ENCODE measurements around the gene KCNT1. TPM values are rescaled to one million over a fixed set of nuclear protein-coding genes. Genes with fewer than 3 reads are reported as not detected.

The KCNT1 gene
- polyA plus RNA-seq, 1 donor, result 0.25 TPM

GRCh38 chr9:135819905-135820304 lies 117.9 kb downstream of the KCNT1 start:
- Histone ChIP-seq H3K4me1 (ENCODE audit: control insufficient read depth, insufficient read depth, low read length) (peaks cover 2% of the 10 kb centered on the region), H3K4me3 (ENCODE audit: low read length) (no peak overlapping the region), H3K36me3 (ENCODE audit: control insufficient read depth, insufficient read depth, low read length) (peaks cover 74% of the 10 kb centered on the region), H3K27me3 (ENCODE audit: control insufficient read depth, insufficient read depth, low read length) (no peaks in the 10 kb centered on the region), H3K27ac (ENCODE audit: low read length) (no peak overlapping the region), H3K9me3 (ENCODE audit: control insufficient read depth, low read depth, low read length) (peaks cover 6% of the 10 kb centered on the region)
- WGBS (ENCODE audit: insufficient coverage, low lambda C conversion rate), result 73% methylated on average over 4 of the region's 13 CpGs
- DNase-seq, result no peak

DNA sequence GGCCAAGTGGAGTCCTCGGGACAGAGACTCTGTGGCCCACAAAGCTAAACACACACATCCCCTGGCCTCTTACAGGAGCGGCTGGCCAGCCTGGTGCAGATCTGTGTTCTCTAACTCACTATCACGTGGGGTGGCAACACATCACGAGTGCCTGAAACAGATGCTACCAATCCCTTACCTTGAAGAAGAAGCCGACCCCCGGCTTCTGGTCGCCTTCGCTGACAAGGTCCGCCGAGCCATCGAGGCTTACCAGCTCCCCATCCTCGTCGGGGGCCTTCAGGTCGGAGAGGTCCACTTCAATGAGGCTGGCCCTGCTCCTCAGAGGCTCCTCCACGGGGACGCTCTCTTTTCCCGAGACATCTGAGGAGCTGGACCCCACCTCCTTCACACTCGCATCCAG lies 118.7 kb downstream of the KCNT1 start:
- Histone ChIP-seq H3K27me3 (ENCODE audit: control insufficient read depth, insufficient read depth, low read length) (no peaks in the 10 kb centered on the region), H3K36me3 (ENCODE audit: control insufficient read depth, insufficient read depth, low read length) (peaks cover 75% of the 10 kb centered on the region), H3K4me1 (ENCODE audit: control insufficient read depth, insufficient read depth, low read length) (no peaks in the 10 kb centered on the region), H3K9me3 (ENCODE audit: control insufficient read depth, low read depth, low read length) (peaks cover 6% of the 10 kb centered on the region), H3K27ac (ENCODE audit: low read length) (no peak overlapping the region), H3K4me3 (ENCODE audit: low read length) (no peak overlapping the region)
- no CpG with 5 or more reads among the region's 18 CpGs for WGBS (ENCODE audit: insufficient coverage, low lambda C conversion rate)
- no peak for DNase-seq

GRCh38 chr9:135821116-135821515 lies 119.1 kb downstream of the KCNT1 start:
- H3K36me3 ChIP-seq (ENCODE audit: control insufficient read depth, insufficient read depth, low read length), result peaks cover 75% of the 10 kb centered on the region

DNA sequence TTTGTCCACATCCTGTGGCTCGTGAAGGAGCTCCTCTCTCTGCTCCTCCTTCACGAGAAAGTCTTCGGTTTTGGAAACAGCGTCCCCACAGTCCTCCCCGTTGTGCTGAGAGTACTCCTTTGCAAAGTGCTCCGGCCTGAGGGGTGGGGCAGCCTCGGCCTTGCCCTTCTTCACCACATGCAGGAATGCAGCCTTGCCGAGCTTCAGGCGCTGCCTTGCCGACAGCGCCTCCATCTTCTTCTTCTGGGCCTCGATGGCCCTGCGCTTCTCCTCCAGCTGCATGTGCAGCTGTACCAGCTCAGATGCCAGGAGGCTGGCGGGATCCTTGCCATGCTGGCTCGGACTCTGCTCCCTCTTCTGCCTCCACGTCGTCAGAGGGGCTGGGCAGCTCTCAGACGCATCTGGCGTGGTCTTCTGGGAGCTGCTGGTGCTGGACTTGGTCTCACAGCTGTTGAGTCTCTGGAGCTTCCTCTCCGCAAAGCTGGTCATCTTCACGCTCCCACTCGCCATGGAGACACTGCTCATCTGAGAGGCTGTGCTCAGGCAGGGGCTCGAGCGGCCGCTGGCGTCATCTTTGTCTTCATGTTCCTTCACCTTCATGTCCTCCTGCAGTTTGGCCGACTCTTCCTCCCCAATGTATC lies 119.9 kb downstream of the KCNT1 start:
- H3K36me3 ChIP-seq (ENCODE audit: control insufficient read depth, insufficient read depth, low read length), result peaks cover 69% of the 10 kb centered on the region
- WGBS (ENCODE audit: insufficient coverage, low lambda C conversion rate), result 100% methylated on average over 3 of the region's 27 CpGs
- no peak for DNase-seq
- no peak overlapping the region for H3K4me3 ChIP-seq (ENCODE audit: low read length)
- no peaks in the 10 kb centered on the region for H3K4me1 ChIP-seq (ENCODE audit: control insufficient read depth, insufficient read depth, low read length)
- no peak overlapping the region for H3K27ac ChIP-seq (ENCODE audit: low read length)
- no peaks in the 10 kb centered on the region for H3K27me3 ChIP-seq (ENCODE audit: control insufficient read depth, insufficient read depth, low read length)
- peaks cover 6% of the 10 kb centered on the region for H3K9me3 ChIP-seq (ENCODE audit: control insufficient read depth, low read depth, low read length)

More at GRCh38 chr9:135821116-135821515, 119.1 kb downstream of the KCNT1 start:
- H3K4me1 ChIP-seq (ENCODE audit: control insufficient read depth, insufficient read depth, low read length), result no peaks in the 10 kb centered on the region
- no peak for DNase-seq
- no peaks in the 10 kb centered on the region for H3K27me3 ChIP-seq (ENCODE audit: control insufficient read depth, insufficient read depth, low read length)
- H3K27ac ChIP-seq (ENCODE audit: low read length), result no peak overlapping the region
- H3K9me3 ChIP-seq (ENCODE audit: control insufficient read depth, low read depth, low read length), result peaks cover 6% of the 10 kb centered on the region
- no CpG with 5 or more reads among the region's 20 CpGs for WGBS (ENCODE audit: insufficient coverage, low lambda C conversion rate)
- H3K4me3 ChIP-seq (ENCODE audit: low read length), result no peak overlapping the region

DNA sequence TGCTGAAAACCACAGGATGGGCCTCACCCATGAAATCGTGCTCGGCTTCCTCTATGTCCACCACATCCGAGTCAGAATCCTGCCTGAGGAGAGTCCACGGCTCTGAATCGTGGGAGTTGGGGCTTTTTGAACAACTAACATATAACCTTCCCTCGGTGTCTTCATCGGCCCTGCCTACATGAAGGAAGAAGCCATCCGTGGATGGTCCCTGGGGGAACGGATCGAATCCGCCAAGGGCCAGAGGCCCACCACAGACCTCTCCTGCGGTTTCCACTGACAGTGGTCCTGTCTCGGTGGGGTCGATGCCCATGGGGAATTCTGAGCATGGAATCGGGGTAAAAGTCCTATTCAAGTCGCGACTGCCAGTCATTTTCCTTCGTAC lies 120.4 kb downstream of the KCNT1 start:
- no CpG with 5 or more reads among the region's 18 CpGs for WGBS (ENCODE audit: insufficient coverage, low lambda C conversion rate)
- no peak overlapping the region for H3K27ac ChIP-seq (ENCODE audit: low read length)
- peaks cover 64% of the 10 kb centered on the region for H3K36me3 ChIP-seq (ENCODE audit: control insufficient read depth, insufficient read depth, low read length)
- no peak overlapping the region for H3K4me3 ChIP-seq (ENCODE audit: low read length)
- H3K27me3 ChIP-seq (ENCODE audit: control insufficient read depth, insufficient read depth, low read length), result no peaks in the 10 kb centered on the region
- peaks cover 6% of the 10 kb centered on the region for H3K9me3 ChIP-seq (ENCODE audit: control insufficient read depth, low read depth, low read length)
- H3K4me1 ChIP-seq (ENCODE audit: control insufficient read depth, insufficient read depth, low read length), result no peaks in the 10 kb centered on the region
- DNase-seq, result no peak

DNA sequence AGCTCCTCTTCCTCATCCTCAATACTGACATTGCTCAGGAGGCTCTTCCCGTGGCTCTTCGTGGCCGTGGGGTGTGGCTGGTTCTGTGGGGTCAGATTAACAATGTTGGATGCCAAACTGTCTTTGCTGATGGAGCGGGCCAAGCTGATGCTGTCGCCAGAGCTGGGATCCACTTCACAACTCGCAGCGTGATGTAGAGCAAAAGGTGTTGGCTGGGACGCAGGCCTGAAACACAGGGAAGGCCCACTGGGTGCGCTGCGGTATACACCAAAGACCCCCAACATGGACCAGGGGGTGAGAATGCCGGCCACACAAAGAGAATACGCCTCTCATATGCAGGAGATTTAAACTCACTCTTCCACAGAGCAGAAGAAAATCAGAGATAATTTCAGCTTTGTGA lies 121.1 kb downstream of the KCNT1 start:
- DNase-seq, result no peak
- no peaks in the 10 kb centered on the region for H3K27me3 ChIP-seq (ENCODE audit: control insufficient read depth, insufficient read depth, low read length)
- peaks cover 7% of the 10 kb centered on the region for H3K9me3 ChIP-seq (ENCODE audit: control insufficient read depth, low read depth, low read length)
- H3K4me1 ChIP-seq (ENCODE audit: control insufficient read depth, insufficient read depth, low read length), result no peaks in the 10 kb centered on the region
- peaks cover 57% of the 10 kb centered on the region for H3K36me3 ChIP-seq (ENCODE audit: control insufficient read depth, insufficient read depth, low read length)
- no peak overlapping the region for H3K27ac ChIP-seq (ENCODE audit: low read length)
- no peak overlapping the region for H3K4me3 ChIP-seq (ENCODE audit: low read length)
- WGBS (ENCODE audit: insufficient coverage, low lambda C conversion rate), result no CpG with 5 or more reads among the region's 12 CpGs

GRCh38 chr9:135825435-135826187 lies 123.6 kb downstream of the KCNT1 start:
- H3K9me3 ChIP-seq (ENCODE audit: control insufficient read depth, low read depth, low read length), result peaks cover 11% of the 10 kb centered on the region
- no peaks in the 10 kb centered on the region for H3K27me3 ChIP-seq (ENCODE audit: control insufficient read depth, insufficient read depth, low read length)
- peaks cover 41% of the 10 kb centered on the region for H3K36me3 ChIP-seq (ENCODE audit: control insufficient read depth, insufficient read depth, low read length)
- no CpG with 5 or more reads among the region's 25 CpGs for WGBS (ENCODE audit: insufficient coverage, low lambda C conversion rate)
- DNase-seq, result no peak
- H3K4me1 ChIP-seq (ENCODE audit: control insufficient read depth, insufficient read depth, low read length), result no peaks in the 10 kb centered on the region
- no peak overlapping the region for H3K27ac ChIP-seq (ENCODE audit: low read length)
- H3K4me3 ChIP-seq (ENCODE audit: low read length), result no peak overlapping the region

DNA sequence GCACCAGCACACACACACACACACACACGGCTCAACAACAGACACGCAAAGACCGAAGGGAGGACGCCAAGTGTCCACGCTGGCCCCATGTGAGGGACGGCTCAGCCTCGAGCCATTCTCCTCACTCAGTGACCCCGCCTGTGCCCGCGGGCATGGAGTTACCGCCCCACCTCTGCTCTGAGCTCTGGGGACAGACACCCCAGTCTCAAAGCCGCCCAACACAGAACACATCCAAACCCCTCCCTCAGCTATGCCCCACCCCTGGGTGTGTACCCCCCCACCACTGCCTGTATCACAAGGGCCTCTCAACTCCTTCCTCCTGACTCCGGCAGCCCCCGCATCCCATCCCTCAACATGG lies 124.2 kb downstream of the KCNT1 start:
- Histone ChIP-seq H3K27me3 (ENCODE audit: control insufficient read depth, insufficient read depth, low read length) (no peaks in the 10 kb centered on the region), H3K4me3 (ENCODE audit: low read length) (no peak overlapping the region), H3K4me1 (ENCODE audit: control insufficient read depth, insufficient read depth, low read length) (no peaks in the 10 kb centered on the region), H3K36me3 (ENCODE audit: control insufficient read depth, insufficient read depth, low read length) (peaks cover 36% of the 10 kb centered on the region), H3K27ac (ENCODE audit: low read length) (no peak overlapping the region), H3K9me3 (ENCODE audit: control insufficient read depth, low read depth, low read length) (peaks cover 11% of the 10 kb centered on the region)
- no CpG with 5 or more reads among the region's 14 CpGs for WGBS (ENCODE audit: insufficient coverage, low lambda C conversion rate)
- no peak for DNase-seq

- no peak for DNase-seq
- H3K9me3 ChIP-seq (ENCODE audit: control insufficient read depth, low read depth, low read length), result peaks cover 11% of the 10 kb centered on the region
- H3K27ac ChIP-seq (ENCODE audit: low read length), result no peak overlapping the region
- no peaks in the 10 kb centered on the region for H3K27me3 ChIP-seq (ENCODE audit: control insufficient read depth, insufficient read depth, low read length)
- no peaks in the 10 kb centered on the region for H3K4me1 ChIP-seq (ENCODE audit: control insufficient read depth, insufficient read depth, low read length)
- 97% methylated on average over 4 of the region's 12 CpGs for WGBS (ENCODE audit: insufficient coverage, low lambda C conversion rate)
- no peak overlapping the region for H3K4me3 ChIP-seq (ENCODE audit: low read length)
- H3K36me3 ChIP-seq (ENCODE audit: control insufficient read depth, insufficient read depth, low read length), result peaks cover 24% of the 10 kb centered on the region
Observed at GRCh38 chr9:135827301-135827700, 125.3 kb downstream of the KCNT1 start.

- Histone ChIP-seq H3K4me1 (ENCODE audit: control insufficient read depth, insufficient read depth, low read length) (no peaks in the 10 kb centered on the region), H3K4me3 (ENCODE audit: low read length) (no peak overlapping the region), H3K9me3 (ENCODE audit: control insufficient read depth, low read depth, low read length) (peaks cover 11% of the 10 kb centered on the region), H3K36me3 (ENCODE audit: control insufficient read depth, insufficient read depth, low read length) (peaks cover 17% of the 10 kb centered on the region), H3K27me3 (ENCODE audit: control insufficient read depth, insufficient read depth, low read length) (no peaks in the 10 kb centered on the region), H3K27ac (ENCODE audit: low read length) (no peak overlapping the region)
- WGBS (ENCODE audit: insufficient coverage, low lambda C conversion rate), result no CpG with 5 or more reads among the region's 13 CpGs
- DNase-seq, result no peak
Observed at GRCh38 chr9:135827866-135828580, 126.0 kb downstream of the KCNT1 start.
